Fibroblast of skin of back (primary cell): ENCODE measurements around the gene ELFN2.
A peak's percentile ranks its signal among the peaks of the same experiment; 100 is the strongest.

Experiments used
- DNase-seq: peaks from one replicate; pipeline ENCODE4 v3.0.0-alpha.2; 2013

Gene ELFN2

GRCh38 chr22:37355174-37355573 is 72.1 kb downstream of the ELFN2 start:
- no peak for DNase-seq

GRCh38 chr22:37354670-37355069 is 72.6 kb downstream of the ELFN2 start:
- no peak for DNase-seq

- DNase-seq, result no peak
These were observed 73.0 kb downstream of the ELFN2 start for GRCh38 chr22:37354261-37354660.

GRCh38 chr22:37353839-37354238 is 73.4 kb downstream of the ELFN2 start:
- peak; percentile 23 for DNase-seq

- no peak for DNase-seq
These were observed 74.8 kb downstream of the ELFN2 start for GRCh38 chr22:37352481-37352880.

- no peak for DNase-seq
These were observed 76.0 kb downstream of the ELFN2 start for GRCh38 chr22:37351232-37351631.

- DNase-seq, result no peak
These were observed 78.0 kb downstream of the ELFN2 start for GRCh38 chr22:37349043-37349814.

- DNase-seq, result no peak
These were observed 80.8 kb downstream of the ELFN2 start for GRCh38 chr22:37346505-37346895.

- DNase-seq, result peak; percentile 84
These were observed 81.3 kb downstream of the ELFN2 start for GRCh38 chr22:37345863-37346504.

GRCh38 chr22:37344735-37345449 is 82.4 kb downstream of the ELFN2 start:
- no peak for DNase-seq

GRCh38 chr22:37343863-37344734 is 83.2 kb downstream of the ELFN2 start:
- DNase-seq, result no peak

- no peak for DNase-seq
These were observed 83.9 kb downstream of the ELFN2 start for GRCh38 chr22:37343348-37343747.

- no peak for DNase-seq
These were observed 85.2 kb downstream of the ELFN2 start for GRCh38 chr22:37342065-37342464.

GRCh38 chr22:37340331-37341262 is 86.7 kb downstream of the ELFN2 start:
- no peak for DNase-seq

- no peak for DNase-seq
These were observed 88.6 kb downstream of the ELFN2 start for GRCh38 chr22:37338539-37339246.

- peak; percentile 28 for DNase-seq
These were observed 89.9 kb downstream of the ELFN2 start for GRCh38 chr22:37337204-37337943.

- DNase-seq, result no peak
These were observed 90.7 kb downstream of the ELFN2 start for GRCh38 chr22:37336579-37336978.

- DNase-seq, result no peak
These were observed 91.5 kb downstream of the ELFN2 start for GRCh38 chr22:37335806-37336199.

- peak; percentile 35 for DNase-seq
These were observed 92.1 kb downstream of the ELFN2 start for GRCh38 chr22:37334859-37335805.
